RWPE1 (cell line): ENCODE results near the gene KIAA1143.

Source experiments
- CTCF ChIA-PET: fragments of 350-600 bp; sonication (Branson Sonifier 250); formaldehyde crosslinking; extraction: SDS; loops from one replicate; lab custom pipeline; 2021; lab: Yijun Ruan, JAX
- POLR2A ChIA-PET: fragments of 400-600 bp; formaldehyde crosslinking; extraction: SDS; loops from one replicate; lab custom pipeline; 2020; ENCODE audit warnings: antibody characterized with exemption; ENCODE audit not compliant: low non-redundant PET; lab: Yijun Ruan, JAX
- DNase-seq: peaks from one replicate; pipeline ENCODE4 v3.0.0; 2012; ENCODE audit warnings: low spot score
- H3K27ac ChIP-seq: fragments of 450-650 bp; 2 replicates; pipeline ENCODE4 v1.5.1; 2017
- CTCF ChIP-seq: fragments of 450-650 bp; conservative IDR thresholded peaks from 2 replicates; pipeline ENCODE4 v1.5.1; 2017; ENCODE audit warnings: low read depth, mild to moderate bottlenecking

The KIAA1143 gene

DNA sequence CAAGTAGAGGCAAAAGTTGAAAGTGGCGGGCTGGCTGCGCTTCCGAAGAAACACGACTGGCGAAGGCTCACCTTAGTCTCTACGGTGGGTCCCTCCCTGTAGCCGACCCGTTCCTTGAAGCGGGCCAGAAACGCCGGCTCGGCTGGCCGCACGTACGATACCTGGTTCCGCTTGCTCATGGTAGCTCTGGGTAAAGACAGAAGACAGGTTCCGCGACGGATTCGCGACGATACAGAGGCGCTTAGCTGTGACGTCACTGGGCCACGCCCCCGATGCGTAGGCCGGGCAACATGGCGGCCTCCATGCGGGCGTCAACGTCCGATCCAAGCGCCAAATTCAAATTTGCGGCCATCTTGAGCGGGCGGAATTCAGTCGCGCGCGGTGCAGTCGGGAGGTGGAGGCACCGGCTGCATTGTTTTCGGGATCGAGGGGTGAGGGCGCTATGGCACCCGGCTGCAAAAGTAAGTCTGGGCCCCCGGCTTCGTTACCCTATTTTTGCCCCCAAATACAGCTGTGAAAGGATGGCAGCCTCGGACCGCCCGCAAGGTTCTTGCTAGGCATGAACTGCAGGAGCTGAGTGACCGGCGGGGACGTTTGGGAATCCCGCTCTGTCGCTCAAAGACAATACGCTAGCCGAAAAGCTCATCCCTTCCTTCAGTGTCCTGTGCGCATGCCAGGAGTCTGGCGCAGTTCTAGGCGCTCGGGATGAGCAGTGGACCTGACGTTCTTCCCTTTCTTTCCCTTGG is at the start of gene KIAA1143, which contains the start of gene KIF15:
TSS of gene KIAA1143 (minus strand) at position 196 of the 746 bp plus-strand sequence. CDS start at position 179, 17 bp downstream.
TSS of gene KIF15 (plus strand) at position 371 of the 746 bp plus-strand sequence. CDS start at position 443, 72 bp downstream.
- peak; percentile 82 for DNase-seq
- ChIA-PET POLR2A (interaction anchor here (0.6 to 0.9 kb wide), 2 partner anchors 110 to 232 kb away, joined by 6 to 8 read pairs; no protein-coding TSS in a partner anchor), CTCF (interaction anchor here (0.5 kb wide), 1 partner anchor 15 kb away, joined by 3 read pairs; no protein-coding TSS in a partner anchor)
- H3K27ac ChIP-seq = peak within 1 kb of the TSS; percentile 87
- no peak for TF ChIP-seq CTCF

DNA sequence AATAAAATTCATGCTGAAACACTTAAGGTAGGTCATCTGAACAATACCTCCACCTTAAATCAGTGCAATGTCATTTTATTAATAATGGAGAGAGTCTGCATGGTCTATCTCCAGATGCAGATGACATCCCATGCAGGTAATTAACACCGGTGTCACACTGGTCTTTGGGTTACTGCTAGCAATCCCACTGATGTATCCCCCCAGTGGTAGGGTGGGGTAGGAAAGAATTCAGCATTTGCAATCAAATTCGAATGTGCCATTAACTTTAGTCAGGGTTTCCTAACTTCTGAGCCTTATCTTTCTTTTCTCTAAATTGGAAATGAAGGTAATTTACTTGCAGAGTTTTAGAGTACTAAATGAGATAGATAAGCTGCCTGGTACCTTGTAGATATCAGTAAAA is 44.5 kb upstream of the KIAA1143 start:
- no peak for DNase-seq
- ChIA-PET POLR2A (no interaction called here), CTCF (no interaction called here)
- TF ChIP-seq CTCF = no peak
- H3K27ac ChIP-seq = no peak overlapping the region

DNA sequence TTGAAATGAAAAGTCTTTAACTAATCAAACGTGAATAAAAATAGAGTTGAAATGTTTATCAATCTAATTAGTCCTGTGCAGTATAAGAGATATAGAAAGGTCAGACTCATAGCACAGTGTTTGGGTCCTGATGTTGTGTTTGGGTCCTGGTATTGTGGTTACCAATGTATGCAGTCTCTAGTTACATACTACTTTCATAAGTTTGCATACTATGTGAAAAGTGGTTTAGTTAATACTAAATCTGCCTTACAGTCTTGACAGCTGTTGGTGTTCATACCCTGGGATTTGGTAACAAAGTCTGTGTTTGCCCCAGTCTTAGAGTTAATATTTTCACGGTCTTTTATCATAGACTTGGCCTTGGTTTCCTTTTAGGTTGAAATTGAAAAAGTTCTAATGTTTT is 41.9 kb upstream of the KIAA1143 start:
- no peak for TF ChIP-seq CTCF
- CTCF ChIA-PET = no interaction called here
- no peak for DNase-seq
- POLR2A ChIA-PET = no interaction called here
- H3K27ac ChIP-seq = no peak overlapping the region

GRCh38 chr3:44802011-44802410 is 40.6 kb upstream of the KIAA1143 start:
- no peak for DNase-seq
- H3K27ac ChIP-seq = no peak overlapping the region
- TF ChIP-seq CTCF = no peak
- CTCF ChIA-PET = no interaction called here
- POLR2A ChIA-PET = no interaction called here

DNA sequence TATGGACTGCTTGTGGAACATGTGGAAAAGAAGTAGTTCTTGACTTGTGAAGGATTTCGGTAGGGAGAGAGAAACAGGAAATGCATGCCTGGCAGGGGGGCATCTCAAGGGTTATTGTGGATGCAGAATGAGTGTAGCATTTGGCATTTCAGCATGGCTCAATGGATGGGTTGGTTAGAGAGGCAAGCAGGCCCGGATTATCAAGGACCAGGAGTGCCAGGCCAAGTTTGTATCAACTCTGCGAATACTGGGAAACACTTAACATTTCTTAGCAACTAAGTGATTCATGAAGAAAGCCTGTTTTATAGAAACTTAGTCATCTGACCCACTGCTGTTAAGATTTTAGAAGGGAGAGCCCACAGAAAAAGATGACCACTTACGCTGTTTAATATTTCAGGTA is 33.8 kb upstream of the KIAA1143 start:
- no peak for TF ChIP-seq CTCF
- no peak overlapping the region for H3K27ac ChIP-seq
- DNase-seq = no peak
- CTCF ChIA-PET = no interaction called here
- POLR2A ChIA-PET = no interaction called here

- POLR2A ChIA-PET = no interaction called here
- DNase-seq = no peak
- no peak overlapping the region for H3K27ac ChIP-seq
- CTCF ChIA-PET = no interaction called here
- no peak for TF ChIP-seq CTCF
These were observed 21.5 kb upstream of the KIAA1143 start for GRCh38 chr3:44782891-44783290.
